Middle frontal gyrus (tissue), 1 donor: ENCODE results near the gene CTLA4.
A peak's percentile ranks its signal among the peaks of the same experiment; 100 is the strongest.

Source experiments
- DNase-seq: peaks from one replicate; pipeline ENCODE4 v3.0.0-alpha.2; 2015; ENCODE audit warnings: low spot score; ENCODE audit errors: extremely low spot score

The CTLA4 gene

GRCh38 chr2:203890733-203891132 is 23.2 kb downstream of the CTLA4 start:
- no peak for DNase-seq

GRCh38 chr2:203891474-203891873 is 23.9 kb downstream of the CTLA4 start:
- no peak for DNase-seq

- no peak for DNase-seq
Measured at GRCh38 chr2:203892207-203892606, 24.6 kb downstream of the CTLA4 start.

GRCh38 chr2:203893401-203893800 is 25.8 kb downstream of the CTLA4 start:
- DNase-seq = peak; percentile 60

- no peak for DNase-seq
Measured at GRCh38 chr2:203893840-203894239, 26.3 kb downstream of the CTLA4 start.

GRCh38 chr2:203894262-203894661 is 26.7 kb downstream of the CTLA4 start:
- no peak for DNase-seq

- DNase-seq = no peak
Measured at GRCh38 chr2:203897544-203897943, 30.0 kb downstream of the CTLA4 start.

GRCh38 chr2:203898657-203899056 is 31.1 kb downstream of the CTLA4 start:
- no peak for DNase-seq

- DNase-seq = no peak
Measured at GRCh38 chr2:203900253-203900652, 32.7 kb downstream of the CTLA4 start.

- DNase-seq = no peak
Measured at GRCh38 chr2:203904022-203904421, 36.5 kb downstream of the CTLA4 start.

- DNase-seq = no peak
Measured at GRCh38 chr2:203905656-203906055, 38.1 kb downstream of the CTLA4 start.

- DNase-seq = no peak
Measured at GRCh38 chr2:203908066-203908796, 40.7 kb downstream of the CTLA4 start.

- no peak for DNase-seq
Measured at GRCh38 chr2:203908797-203909185, 41.2 kb downstream of the CTLA4 start.

GRCh38 chr2:203909261-203909967 is 41.8 kb downstream of the CTLA4 start:
- peak; percentile 62 for DNase-seq

- no peak for DNase-seq
Measured at GRCh38 chr2:203909974-203910373, 42.4 kb downstream of the CTLA4 start.

GRCh38 chr2:203913947-203914346 is 46.4 kb downstream of the CTLA4 start:
- no peak for DNase-seq

GRCh38 chr2:203914546-203915182 is 47.1 kb downstream of the CTLA4 start:
- no peak for DNase-seq

GRCh38 chr2:203915256-203915655 is 47.7 kb downstream of the CTLA4 start:
- no peak for DNase-seq

GRCh38 chr2:203916756-203917155 is 49.2 kb downstream of the CTLA4 start:
- no peak for DNase-seq

GRCh38 chr2:203918264-203918663 is 50.7 kb downstream of the CTLA4 start:
- no peak for DNase-seq

- no peak for DNase-seq
Measured at GRCh38 chr2:203918839-203919238, 51.3 kb downstream of the CTLA4 start.
